ENCODE results near the gene MAPK12.

MAPK12 gene

DNA sequence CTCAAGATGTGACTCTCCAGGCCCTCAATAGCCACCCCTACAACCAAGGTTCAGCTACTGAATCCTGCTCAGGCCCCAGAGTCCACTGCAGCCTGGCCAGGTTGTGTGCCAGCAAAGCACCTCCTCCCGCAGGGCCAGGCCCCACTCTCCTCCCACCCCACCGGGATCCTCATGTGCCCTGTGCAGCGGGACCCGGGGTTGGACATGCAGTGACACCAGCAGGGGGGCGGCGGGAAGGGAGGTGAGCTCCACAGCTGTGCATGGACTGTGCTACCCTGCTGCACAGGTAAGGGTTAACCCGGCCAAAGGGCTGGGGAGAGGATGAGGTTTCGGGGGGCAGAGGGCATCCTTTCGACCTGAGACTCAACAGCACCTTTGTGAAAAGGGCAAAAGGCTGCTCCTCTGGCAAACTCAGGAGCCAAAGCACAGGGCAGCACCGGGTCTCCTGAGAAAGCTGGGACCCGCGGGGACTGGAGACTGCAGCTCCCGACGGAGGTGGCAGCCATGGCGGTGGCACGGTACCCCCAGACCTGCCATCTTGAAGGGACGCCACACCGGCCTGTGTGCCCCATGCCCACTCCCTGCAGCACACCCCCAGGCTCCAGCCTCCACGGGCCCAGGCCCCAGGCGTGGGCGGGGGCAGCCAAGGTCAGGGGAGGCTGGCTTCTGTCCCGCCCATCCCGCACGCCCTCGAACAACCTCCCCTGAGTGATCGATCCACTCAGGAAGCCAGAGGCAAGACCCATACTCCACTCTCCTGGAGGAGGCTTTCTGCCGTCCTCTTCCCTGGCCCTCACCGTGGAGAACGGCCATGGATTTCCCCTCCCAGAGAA, 35.4 kb upstream of the MAPK12 start:
- H3K9ac ChIP-seq, result no peak overlapping the region
- peaks cover 25% of the 10 kb centered on the region for H3K4me1 ChIP-seq
- H3K27me3 ChIP-seq (ENCODE audit: control insufficient read depth, insufficient read depth, low read length), result no peaks in the 10 kb centered on the region
- TF ChIP-seq CTCF (IDR thresholded peaks at IDR 0.05), result no peak
- no peaks in the 10 kb centered on the region for H3K9me3 ChIP-seq (ENCODE audit: control insufficient read depth, low read length)
- H2AFZ ChIP-seq, result no peak overlapping the region
- H3K27ac ChIP-seq, result no peak overlapping the region
- H3K36me3 ChIP-seq (ENCODE audit: control insufficient read depth, insufficient read depth, low read length), result no peaks in the 10 kb centered on the region
- H3K79me2 ChIP-seq, result peaks cover 37% of the 10 kb centered on the region
- H3K4me2 ChIP-seq (ENCODE audit: low read length), result no peak overlapping the region
- H3K4me3 ChIP-seq (ENCODE audit: low read depth, low read length), result no peak overlapping the region

DNA sequence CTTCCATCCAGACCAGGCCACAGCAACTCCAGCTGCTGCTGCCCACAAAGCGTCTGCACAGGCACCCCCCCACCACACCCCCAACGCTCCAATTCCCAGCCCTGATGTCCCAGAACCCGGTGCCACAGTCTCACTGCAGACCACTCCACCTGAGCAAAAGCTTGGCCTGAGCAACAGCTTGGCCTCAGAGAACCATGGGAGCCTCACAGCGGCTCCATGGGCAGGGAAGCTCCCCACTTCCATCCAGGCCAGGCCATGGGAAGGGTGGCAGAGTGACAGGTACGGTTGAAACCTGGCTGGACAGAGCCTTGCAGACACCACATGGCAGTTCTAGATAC, 32.8 kb upstream of the MAPK12 start:
- H3K79me2 ChIP-seq, result peaks cover 41% of the 10 kb centered on the region
- no peaks in the 10 kb centered on the region for H3K27me3 ChIP-seq (ENCODE audit: control insufficient read depth, insufficient read depth, low read length)
- no peak overlapping the region for H3K9ac ChIP-seq
- no peaks in the 10 kb centered on the region for H3K9me3 ChIP-seq (ENCODE audit: control insufficient read depth, low read length)
- no peaks in the 10 kb centered on the region for H3K36me3 ChIP-seq (ENCODE audit: control insufficient read depth, insufficient read depth, low read length)
- peaks cover 19% of the 10 kb centered on the region for H3K4me1 ChIP-seq
- H3K4me3 ChIP-seq (ENCODE audit: low read depth, low read length), result no peak overlapping the region
- H3K4me2 ChIP-seq (ENCODE audit: low read length), result no peak overlapping the region
- no peak for TF ChIP-seq CTCF (IDR thresholded peaks at IDR 0.05)
- H2AFZ ChIP-seq, result no peak overlapping the region
- H3K27ac ChIP-seq, result peak overlapping the region; percentile 76

GRCh38 chr22:50293441-50294318, 32.2 kb upstream of the MAPK12 start:
- Histone ChIP-seq H3K4me1 (peaks cover 17% of the 10 kb centered on the region), H3K79me2 (peaks cover 40% of the 10 kb centered on the region), H2AFZ (no peak overlapping the region), H3K4me3 (ENCODE audit: low read depth, low read length) (peak overlapping the region; percentile 3), H3K36me3 (ENCODE audit: control insufficient read depth, insufficient read depth, low read length) (no peaks in the 10 kb centered on the region), H3K27ac (peak overlapping the region; percentile 76), H3K9ac (no peak overlapping the region), H3K27me3 (ENCODE audit: control insufficient read depth, insufficient read depth, low read length) (no peaks in the 10 kb centered on the region), H3K4me2 (ENCODE audit: low read length) (peak overlapping the region; percentile 34), H3K9me3 (ENCODE audit: control insufficient read depth, low read length) (no peaks in the 10 kb centered on the region)
- TF ChIP-seq CTCF (IDR thresholded peaks at IDR 0.05), result no peak

DNA sequence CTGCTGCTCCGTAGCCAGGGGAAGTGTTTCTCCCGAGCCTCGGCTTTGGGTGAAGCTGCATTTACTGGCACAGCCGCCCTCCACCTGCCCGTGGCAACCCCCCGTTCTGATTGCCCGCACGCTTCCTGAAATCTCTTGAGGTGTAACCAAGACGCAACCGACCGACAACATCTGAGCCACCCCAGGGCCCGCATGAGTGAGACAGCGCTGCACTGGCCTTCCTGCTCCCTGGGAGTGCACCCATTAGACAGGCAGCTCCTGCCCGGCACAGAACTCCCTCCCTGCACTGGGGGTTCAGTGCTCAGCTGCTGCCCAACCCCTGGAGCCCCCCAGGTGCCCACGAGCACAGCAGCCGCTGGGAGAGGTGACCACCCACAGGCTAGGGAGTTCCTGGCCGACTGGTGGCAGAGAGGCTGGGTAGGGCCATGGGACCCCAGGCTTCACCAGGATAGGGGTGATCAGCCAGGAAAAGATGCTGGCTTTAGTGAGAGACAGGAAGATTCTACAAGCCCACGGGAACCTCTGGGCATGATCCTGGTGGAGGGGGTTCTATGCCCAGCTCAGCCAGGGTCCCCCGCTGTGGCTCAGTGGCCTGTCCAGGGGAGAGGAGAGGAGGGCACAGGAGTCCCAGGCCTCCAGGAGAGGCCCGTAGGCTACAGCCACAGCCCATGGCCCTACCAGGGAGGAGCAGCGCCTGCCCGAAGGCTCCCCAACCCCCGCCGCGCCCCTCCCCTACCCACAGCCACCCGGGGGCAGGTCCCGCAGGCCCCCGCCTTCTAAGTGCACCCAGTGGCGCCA, 31.4 kb upstream of the MAPK12 start:
- Histone ChIP-seq H3K9ac (no peak overlapping the region), H3K4me3 (ENCODE audit: low read depth, low read length) (peak overlapping the region; percentile 1), H3K27ac (peak overlapping the region; percentile 76)

More for the DNA sequence above, 31.4 kb upstream of the MAPK12 start:
- H3K79me2 ChIP-seq, result peaks cover 37% of the 10 kb centered on the region
- peak overlapping the region; percentile 34 for H3K4me2 ChIP-seq (ENCODE audit: low read length)
- TF ChIP-seq CTCF (IDR thresholded peaks at IDR 0.05), result no peak
- H3K36me3 ChIP-seq (ENCODE audit: control insufficient read depth, insufficient read depth, low read length), result no peaks in the 10 kb centered on the region
- H3K27me3 ChIP-seq (ENCODE audit: control insufficient read depth, insufficient read depth, low read length), result no peaks in the 10 kb centered on the region
- H3K9me3 ChIP-seq (ENCODE audit: control insufficient read depth, low read length), result no peaks in the 10 kb centered on the region
- H3K4me1 ChIP-seq, result peaks cover 20% of the 10 kb centered on the region
- no peak overlapping the region for H2AFZ ChIP-seq
